ENCODE measurements around the gene MEGF6.

MEGF6 gene

DNA sequence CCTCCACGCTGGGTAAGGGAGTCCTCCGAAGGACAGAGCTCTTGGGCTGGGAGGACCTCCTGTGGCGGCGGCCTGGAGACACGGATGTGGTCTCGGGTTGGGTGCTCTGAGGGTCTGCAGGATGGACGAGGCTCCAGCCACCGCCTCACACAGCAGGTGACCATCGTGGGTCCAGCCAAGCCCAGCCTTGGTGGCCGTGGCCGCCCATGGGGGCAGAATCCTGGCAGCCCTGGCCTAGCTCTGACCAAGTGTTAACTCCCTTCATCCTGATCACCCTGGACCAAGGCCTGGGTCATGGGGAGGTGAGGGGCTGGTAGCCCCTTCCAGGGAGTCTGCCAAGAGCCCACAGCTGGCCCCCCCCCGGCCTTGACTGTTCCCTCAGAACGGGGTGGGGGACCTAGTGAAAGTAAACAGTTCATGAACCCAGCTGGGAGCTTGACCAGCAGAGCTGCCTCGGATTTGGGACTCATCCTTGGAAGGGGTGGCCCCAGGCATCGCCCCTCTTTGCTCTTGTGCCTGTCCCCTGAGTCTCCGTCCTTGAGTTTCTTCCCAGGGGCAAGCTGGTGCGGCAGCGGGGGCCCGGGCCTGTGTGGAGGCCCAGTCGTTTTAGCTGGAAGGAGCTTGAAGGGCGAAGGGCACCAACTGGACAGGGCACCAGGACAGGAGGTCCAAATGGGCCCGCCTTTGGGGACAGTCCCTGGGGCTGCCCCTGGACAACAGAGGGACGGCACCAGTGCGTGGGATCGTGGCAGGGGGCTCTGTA, 139.0 kb downstream of the MEGF6 start:
- H3K27me3 Mint-ChIP-seq = no peaks in the 10 kb centered on the region
- H3K4me3 Mint-ChIP-seq = no peak overlapping the region
- no peaks in the 10 kb centered on the region for H3K36me3 Mint-ChIP-seq (ENCODE audit: low read depth)
- no peak overlapping the region for H3K27ac Mint-ChIP-seq
- no peaks in the 10 kb centered on the region for H3K4me1 Mint-ChIP-seq (ENCODE audit: low read depth)
- intact Hi-C loops (cut with micrococcal nuclease) = no loop called here
- H3K9me3 Mint-ChIP-seq = no peaks in the 10 kb centered on the region

GRCh38 chr1:3471356-3472087, 139.8 kb downstream of the MEGF6 start:
- no peaks in the 10 kb centered on the region for H3K9me3 Mint-ChIP-seq
- no peaks in the 10 kb centered on the region for H3K27me3 Mint-ChIP-seq
- intact Hi-C loops (cut with micrococcal nuclease) = no loop called here
- H3K4me3 Mint-ChIP-seq = no peak overlapping the region
- no peak overlapping the region for H3K27ac Mint-ChIP-seq
- no peaks in the 10 kb centered on the region for H3K36me3 Mint-ChIP-seq (ENCODE audit: low read depth)
- H3K4me1 Mint-ChIP-seq (ENCODE audit: low read depth) = no peaks in the 10 kb centered on the region

DNA sequence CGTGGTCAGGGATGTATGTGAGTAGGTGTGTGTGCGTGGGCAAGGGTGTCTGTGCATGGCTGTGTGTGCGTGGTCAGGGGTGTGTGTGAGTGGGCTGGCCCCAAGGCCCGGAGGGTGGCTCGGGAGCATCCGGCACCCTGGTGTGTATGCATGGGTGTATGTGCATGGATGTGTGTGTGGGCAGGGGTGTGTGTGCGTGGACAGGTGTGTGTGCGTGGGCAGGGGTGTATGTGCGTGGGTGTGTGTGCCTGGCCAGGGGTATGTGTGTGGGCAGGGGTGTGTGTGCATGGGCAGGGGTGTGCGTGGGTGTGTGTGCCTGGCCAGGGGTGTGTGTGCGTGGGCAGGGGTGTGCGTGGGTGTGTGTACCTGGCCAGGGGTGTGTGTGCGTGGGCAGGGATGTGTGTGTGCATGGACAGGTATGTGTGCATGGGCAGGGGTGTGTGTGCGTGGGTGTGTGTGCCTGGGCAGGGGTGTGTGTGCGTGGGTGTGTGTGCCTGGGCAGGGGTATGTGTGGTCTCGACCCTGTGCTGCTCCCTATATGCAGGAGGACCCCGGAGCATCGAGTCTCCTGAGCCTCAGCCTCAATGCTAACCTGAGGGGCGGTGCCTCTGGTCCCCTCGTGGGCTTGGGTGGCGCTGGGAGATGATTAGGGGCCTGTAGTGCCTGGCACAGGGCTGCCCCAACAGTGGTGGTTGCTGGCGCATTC, 140.5 kb downstream of the MEGF6 start:
- Mint-ChIP-seq H3K27me3 (no peaks in the 10 kb centered on the region), H3K4me3 (no peak overlapping the region), H3K4me1 (ENCODE audit: low read depth) (no peaks in the 10 kb centered on the region), H3K9me3 (no peaks in the 10 kb centered on the region), H3K36me3 (ENCODE audit: low read depth) (no peaks in the 10 kb centered on the region), H3K27ac (no peak overlapping the region)
- intact Hi-C loops (cut with micrococcal nuclease) = no loop called here

- Mint-ChIP-seq H3K9me3 (no peaks in the 10 kb centered on the region), H3K4me3 (no peak overlapping the region), H3K27ac (no peak overlapping the region), H3K27me3 (no peaks in the 10 kb centered on the region), H3K36me3 (ENCODE audit: low read depth) (no peaks in the 10 kb centered on the region), H3K4me1 (ENCODE audit: low read depth) (no peaks in the 10 kb centered on the region)
- intact Hi-C loops (cut with micrococcal nuclease) = no loop called here
Measured at GRCh38 chr1:3469849-3470649, 141.3 kb downstream of the MEGF6 start.

GRCh38 chr1:3469104-3469848, 142.0 kb downstream of the MEGF6 start:
- Mint-ChIP-seq H3K36me3 (ENCODE audit: low read depth) (no peaks in the 10 kb centered on the region), H3K9me3 (no peaks in the 10 kb centered on the region), H3K4me1 (ENCODE audit: low read depth) (no peaks in the 10 kb centered on the region), H3K27me3 (no peaks in the 10 kb centered on the region), H3K27ac (no peak overlapping the region), H3K4me3 (no peak overlapping the region)
- intact Hi-C loops (cut with micrococcal nuclease) = no loop called here

DNA sequence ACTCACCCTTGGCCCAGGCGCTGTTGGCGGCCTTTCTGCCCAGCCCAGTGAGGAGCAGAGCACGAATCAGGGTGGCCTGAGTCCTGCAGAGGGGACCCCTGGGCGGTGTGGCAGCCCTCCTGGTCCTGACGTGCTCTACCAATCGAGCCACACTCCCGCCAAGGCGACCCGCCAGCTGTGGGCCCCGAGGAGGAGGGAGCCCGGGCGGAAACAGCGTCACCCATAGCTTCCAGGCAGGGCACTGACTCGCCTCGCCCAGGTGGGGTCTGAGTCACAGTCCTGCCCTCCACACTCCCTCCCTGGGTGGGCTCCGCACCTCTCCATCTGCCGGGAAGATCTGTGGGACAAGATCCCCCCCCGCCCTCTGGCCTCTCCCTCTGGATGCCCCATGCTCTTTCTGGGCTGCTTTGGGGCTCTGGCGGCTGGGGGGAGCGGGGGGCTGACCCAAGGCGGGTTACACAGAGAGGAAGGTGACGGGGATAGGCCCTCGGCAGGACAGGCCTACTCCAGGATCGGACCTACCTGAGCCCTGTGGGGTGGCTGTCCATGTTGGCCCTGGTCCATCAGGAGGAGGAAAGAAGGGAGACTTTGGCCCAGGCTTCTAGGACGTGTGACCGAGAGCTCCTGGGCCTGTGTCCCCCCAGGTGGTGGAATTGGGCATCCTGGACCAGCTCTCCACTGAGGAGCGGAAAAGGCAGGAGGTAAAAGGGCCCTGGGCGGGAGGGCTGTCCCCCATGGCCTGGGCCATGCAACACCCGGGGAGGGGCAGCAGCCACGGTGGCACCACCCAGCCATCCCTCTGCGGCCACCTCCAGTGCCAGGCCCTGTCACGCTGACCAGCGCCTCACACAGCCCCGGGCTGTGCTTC, 142.8 kb downstream of the MEGF6 start:
- H3K4me3 Mint-ChIP-seq = no peak overlapping the region
- intact Hi-C loops (cut with micrococcal nuclease) = no loop called here
- no peaks in the 10 kb centered on the region for H3K27me3 Mint-ChIP-seq
- no peak overlapping the region for H3K27ac Mint-ChIP-seq
- H3K4me1 Mint-ChIP-seq (ENCODE audit: low read depth) = no peaks in the 10 kb centered on the region
- H3K36me3 Mint-ChIP-seq (ENCODE audit: low read depth) = no peaks in the 10 kb centered on the region
- H3K9me3 Mint-ChIP-seq = no peaks in the 10 kb centered on the region

DNA sequence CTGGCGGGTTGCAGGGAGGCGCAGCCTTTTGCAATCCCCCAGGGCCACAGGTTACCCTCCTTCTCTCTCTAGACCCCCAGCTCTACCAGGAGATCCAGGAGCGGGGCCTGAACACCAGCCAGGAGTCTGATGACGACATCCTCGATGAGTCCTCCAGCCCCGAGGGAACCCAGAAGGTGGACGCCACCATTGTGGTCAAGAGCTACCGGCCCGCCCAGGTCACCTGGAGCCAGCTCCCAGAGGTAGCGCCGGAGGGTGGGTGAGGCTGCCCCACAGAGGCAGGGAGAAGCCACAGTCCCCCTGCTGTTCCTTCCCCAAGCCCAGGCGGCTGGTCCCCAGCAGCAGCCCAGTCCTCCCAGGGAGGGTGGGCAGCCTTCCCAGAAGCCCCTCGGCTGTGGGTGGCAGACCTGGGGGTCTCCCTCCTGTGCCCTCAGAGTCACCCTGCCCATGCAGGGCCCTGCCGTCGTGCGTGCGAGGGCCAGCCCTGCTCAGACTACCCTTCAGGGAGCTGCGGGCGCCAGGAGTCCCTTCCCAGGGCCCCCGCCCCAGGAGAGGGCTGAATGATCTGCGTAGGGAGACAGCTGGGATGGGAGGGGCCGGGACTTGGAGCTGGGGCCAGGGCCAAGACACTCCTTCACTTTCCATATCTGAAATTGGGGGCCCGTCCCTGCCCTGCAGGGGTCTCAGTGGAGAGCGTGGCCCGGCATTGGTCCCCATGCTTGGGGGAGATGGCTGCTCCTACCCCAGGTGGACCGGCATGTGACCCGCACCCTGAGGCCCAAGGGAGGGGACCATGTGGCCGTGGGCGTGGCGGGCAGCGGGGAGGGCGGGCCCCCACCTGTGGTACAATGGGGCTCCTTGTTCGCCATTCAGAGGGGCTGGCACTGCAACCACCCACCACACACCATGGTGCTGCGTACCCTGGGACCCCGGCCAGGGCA, 143.9 kb downstream of the MEGF6 start:
- Mint-ChIP-seq H3K9me3 (no peaks in the 10 kb centered on the region), H3K4me1 (ENCODE audit: low read depth) (no peaks in the 10 kb centered on the region), H3K36me3 (ENCODE audit: low read depth) (no peaks in the 10 kb centered on the region), H3K27ac (no peak overlapping the region), H3K27me3 (no peaks in the 10 kb centered on the region), H3K4me3 (no peak overlapping the region)
- intact Hi-C loops (cut with micrococcal nuclease) = no loop called here

DNA sequence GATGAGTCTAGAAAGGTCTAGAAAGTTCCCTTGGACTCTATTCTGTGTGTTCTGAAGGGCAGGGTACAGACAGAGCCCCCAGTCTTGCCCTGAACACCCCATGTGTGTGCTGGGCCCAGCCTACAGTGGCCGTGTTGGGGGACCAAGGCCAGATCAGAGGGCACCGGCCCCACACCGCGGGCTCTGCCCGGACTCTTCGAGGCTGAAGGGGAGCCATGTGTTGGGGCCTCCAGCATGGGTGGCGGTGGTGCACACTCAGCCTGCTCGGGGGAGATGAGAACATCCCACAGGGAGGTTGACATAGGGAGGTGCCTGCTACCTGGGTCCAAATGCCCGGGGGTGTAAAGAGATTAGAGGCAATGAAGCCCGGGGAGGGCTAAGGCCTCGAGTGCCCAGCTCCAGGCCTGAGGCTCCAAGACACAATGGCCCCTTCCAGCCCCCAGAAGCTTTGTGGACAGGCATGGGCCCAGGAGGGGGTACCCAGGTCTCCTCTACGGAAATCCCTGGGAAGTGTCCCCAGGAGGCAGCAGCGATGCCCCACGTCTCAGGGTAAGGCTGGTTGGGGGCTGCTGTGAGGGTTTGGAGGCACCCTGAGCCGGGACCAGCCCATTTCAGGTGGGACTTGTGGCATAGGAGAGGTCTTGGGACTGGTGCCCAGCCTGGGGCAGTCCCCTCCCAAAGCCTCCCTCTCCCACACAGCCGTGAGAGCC, 144.8 kb downstream of the MEGF6 start:
- Mint-ChIP-seq H3K27ac (no peak overlapping the region), H3K4me3 (no peak overlapping the region), H3K27me3 (no peaks in the 10 kb centered on the region), H3K36me3 (ENCODE audit: low read depth) (no peaks in the 10 kb centered on the region), H3K4me1 (ENCODE audit: low read depth) (no peaks in the 10 kb centered on the region), H3K9me3 (no peaks in the 10 kb centered on the region)
- intact Hi-C loops (cut with micrococcal nuclease) = no loop called here

GRCh38 chr1:3465935-3466321, 145.4 kb downstream of the MEGF6 start:
- intact Hi-C loops (cut with micrococcal nuclease) = no loop called here

GRCh38 chr1:3465091-3465934, 146.0 kb downstream of the MEGF6 start:
- Mint-ChIP-seq H3K4me1 (ENCODE audit: low read depth) (no peaks in the 10 kb centered on the region), H3K27ac (no peak overlapping the region)

More at GRCh38 chr1:3465935-3466321, 145.4 kb downstream of the MEGF6 start:
- no peaks in the 10 kb centered on the region for H3K9me3 Mint-ChIP-seq
- no peaks in the 10 kb centered on the region for H3K4me1 Mint-ChIP-seq (ENCODE audit: low read depth)
- no peak overlapping the region for H3K4me3 Mint-ChIP-seq
- no peaks in the 10 kb centered on the region for H3K36me3 Mint-ChIP-seq (ENCODE audit: low read depth)
- H3K27ac Mint-ChIP-seq = no peak overlapping the region
- H3K27me3 Mint-ChIP-seq = no peaks in the 10 kb centered on the region

DNA sequence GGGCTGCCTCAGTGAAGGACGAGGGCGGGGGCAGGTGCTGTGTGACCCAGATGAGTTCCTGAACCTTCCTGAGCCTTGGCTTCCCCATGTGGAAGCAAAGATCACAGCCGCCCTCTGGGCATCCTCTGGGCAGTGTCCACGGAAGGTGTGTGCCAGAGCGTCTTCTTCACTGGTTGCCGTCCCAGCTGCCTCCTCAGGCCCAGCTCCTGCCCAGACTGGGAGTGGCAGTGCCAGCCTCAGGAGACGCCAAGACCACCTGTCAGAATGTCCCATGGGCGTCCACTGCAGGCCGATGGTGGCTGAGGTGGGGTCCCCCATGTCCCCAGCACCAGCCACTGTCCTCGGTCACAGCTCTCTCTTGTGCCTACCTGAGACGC, 146.7 kb downstream of the MEGF6 start:
- Mint-ChIP-seq H3K9me3 (no peaks in the 10 kb centered on the region), H3K4me3 (no peak overlapping the region), H3K36me3 (ENCODE audit: low read depth) (no peaks in the 10 kb centered on the region), H3K4me1 (ENCODE audit: low read depth) (no peaks in the 10 kb centered on the region), H3K27me3 (no peaks in the 10 kb centered on the region), H3K27ac (no peak overlapping the region)
- intact Hi-C loops (cut with micrococcal nuclease) = no loop called here

More at GRCh38 chr1:3465091-3465934, 146.0 kb downstream of the MEGF6 start:
- H3K9me3 Mint-ChIP-seq = no peaks in the 10 kb centered on the region
- H3K27me3 Mint-ChIP-seq = no peaks in the 10 kb centered on the region
- H3K4me3 Mint-ChIP-seq = no peak overlapping the region
- intact Hi-C loops (cut with micrococcal nuclease) = no loop called here
- H3K36me3 Mint-ChIP-seq (ENCODE audit: low read depth) = no peaks in the 10 kb centered on the region
